GM21360 (cell line): ENCODE measurements around the gene ASAP3.

Source experiments
- ATAC-seq: cut with Tn5 transposase; IDR thresholded peaks from one replicate; pipeline ENCODE4 v1.9.1; 2021; ENCODE audit warnings: mild to moderate bottlenecking, moderate library complexity; ENCODE audit not compliant: unreplicated experiment

The ASAP3 gene

GRCh38 chr1:23425193-23425494 lies 58.8 kb downstream of the ASAP3 start:
- ATAC-seq = no peak

GRCh38 chr1:23424293-23425192 lies 59.4 kb downstream of the ASAP3 start, which contains the start of gene TCEA3:
TSS of gene TCEA3 (minus strand) at chr1:23424748. CDS start at chr1:23424633, 115 bp downstream.
- no peak for ATAC-seq

- no peak for ATAC-seq
Observed at GRCh38 chr1:23423415-23424292, 60.3 kb downstream of the ASAP3 start.

GRCh38 chr1:23422941-23423340 lies 61.0 kb downstream of the ASAP3 start:
- ATAC-seq = no peak

DNA sequence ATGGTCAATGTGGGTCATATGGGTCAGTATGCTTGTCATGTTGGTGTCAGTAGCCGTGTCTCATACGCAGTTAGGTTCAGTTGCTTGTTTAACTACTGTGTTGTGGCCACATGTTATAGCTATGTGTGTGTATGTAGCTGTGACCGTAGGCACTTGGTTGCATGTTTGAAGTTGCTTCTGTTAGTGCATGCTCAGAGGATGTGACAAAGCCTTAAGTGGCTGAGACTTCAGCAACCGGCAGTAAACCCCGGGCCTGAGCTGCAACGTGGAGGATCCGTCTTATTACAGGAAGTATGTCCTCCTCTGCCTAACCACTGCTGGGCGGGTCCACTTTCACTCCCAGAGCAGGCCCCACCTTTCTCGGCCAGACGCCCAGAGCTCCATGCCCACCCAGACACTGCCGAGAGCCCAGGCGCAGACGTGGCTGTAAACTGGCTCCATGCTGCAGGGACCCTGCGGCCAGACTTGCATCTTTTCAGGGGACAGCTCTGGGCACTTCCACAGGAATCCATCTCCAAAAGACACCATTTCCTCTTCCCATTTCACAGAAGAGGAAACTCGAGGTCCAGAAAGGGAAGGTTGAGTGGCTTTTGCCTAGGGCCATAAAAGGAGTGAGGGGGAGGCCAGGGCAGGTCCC lies 61.6 kb downstream of the ASAP3 start:
- ATAC-seq = no peak

DNA sequence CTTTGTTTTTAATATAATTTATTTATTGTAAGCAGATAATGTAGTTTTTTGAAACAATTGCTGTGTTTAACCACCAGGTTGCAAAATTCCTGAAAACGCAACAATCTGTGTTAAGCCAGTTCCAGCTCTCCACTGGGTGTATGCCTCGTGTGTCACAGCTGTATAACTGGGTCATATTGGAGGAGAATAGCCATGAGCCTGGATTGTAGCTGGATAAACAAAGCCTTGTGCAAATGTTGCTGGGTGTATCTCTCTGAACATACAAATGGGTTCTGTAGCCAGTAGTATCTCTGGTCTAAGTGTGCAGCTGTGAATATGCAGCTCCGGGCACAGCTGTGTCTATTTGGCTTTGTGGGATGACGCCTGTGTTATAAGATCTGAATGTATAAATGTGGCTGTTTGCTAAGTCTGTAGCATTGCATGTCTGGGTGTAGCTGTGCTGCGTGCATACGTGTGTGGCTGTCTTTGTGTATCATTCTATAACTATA lies 62.2 kb downstream of the ASAP3 start:
- no peak for ATAC-seq

GRCh38 chr1:23421343-23421742 lies 62.6 kb downstream of the ASAP3 start:
- ATAC-seq = no peak

DNA sequence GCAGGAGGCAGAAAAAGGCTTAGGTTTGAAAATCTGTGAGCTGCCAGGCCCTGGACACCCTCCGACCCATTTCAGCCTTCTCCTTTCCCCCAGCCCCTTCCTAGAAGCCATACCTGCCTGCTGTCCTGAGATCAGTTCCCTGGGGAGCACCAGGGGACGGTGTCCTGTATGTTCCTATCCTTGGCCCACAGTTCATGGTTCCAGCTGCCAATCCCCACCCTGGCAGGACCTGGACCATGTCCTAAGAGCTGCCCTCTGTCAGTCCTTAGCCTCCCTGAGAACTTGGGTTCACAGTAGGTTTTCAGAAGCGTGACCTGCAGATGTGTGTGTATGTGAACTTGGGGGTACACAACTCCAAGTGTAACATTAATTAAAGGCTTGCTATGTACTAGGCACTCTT lies 63.2 kb downstream of the ASAP3 start:
- ATAC-seq = no peak

DNA sequence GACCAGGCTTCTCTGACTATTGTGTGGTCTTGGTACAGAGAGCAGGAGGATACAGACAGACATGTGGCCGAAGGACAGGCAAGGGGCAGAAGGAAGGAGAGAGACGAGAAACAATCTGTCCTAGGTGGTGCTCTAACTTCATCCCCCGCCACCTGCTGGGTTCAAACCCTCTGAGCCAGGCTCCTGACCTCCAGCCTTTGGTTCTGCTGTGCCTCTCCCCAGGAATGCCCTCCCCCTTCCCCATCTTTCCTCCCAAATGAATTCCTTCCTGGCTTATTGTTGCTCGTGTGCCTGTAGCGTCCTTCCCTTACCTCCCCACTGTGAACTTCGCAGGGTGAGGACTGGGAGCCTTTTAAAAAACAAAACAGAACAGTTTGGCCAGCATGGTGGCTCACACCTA lies 64.8 kb downstream of the ASAP3 start:
- ATAC-seq = no peak

- no peak for ATAC-seq
Observed at GRCh38 chr1:23417570-23417969, 66.4 kb downstream of the ASAP3 start.

GRCh38 chr1:23416964-23417363 lies 67.0 kb downstream of the ASAP3 start:
- no peak for ATAC-seq

DNA sequence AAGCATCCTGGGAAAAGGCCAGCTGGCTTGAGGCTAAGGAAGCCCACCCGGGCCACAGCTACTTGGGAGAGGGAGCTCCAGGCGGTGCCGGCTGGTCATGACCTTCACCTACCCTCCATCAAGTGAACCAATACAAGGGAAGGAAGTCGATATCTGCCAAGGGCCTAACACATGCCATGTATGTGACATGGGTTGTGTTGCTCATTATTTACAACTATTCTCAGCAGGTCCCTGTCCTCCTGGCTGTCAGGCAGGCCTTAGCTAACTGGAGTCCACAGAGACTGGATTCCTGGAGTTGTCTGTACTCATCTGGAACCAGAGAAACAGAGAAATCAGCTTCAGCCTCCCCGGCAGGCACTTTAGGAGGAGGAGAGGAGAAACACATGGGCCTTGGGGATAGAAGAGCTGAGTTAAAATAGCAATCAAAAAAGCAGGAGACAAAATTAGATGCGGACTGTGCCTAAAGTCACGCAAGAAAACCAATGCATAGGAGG lies 75.1 kb downstream of the ASAP3 start:
- ATAC-seq = no peak

- ATAC-seq = no peak
Observed at GRCh38 chr1:23407016-23407630, 76.9 kb downstream of the ASAP3 start.

GRCh38 chr1:23405946-23406345 lies 78.0 kb downstream of the ASAP3 start:
- ATAC-seq = no peak

- ATAC-seq = no peak
Observed at GRCh38 chr1:23403735-23404486, 80.1 kb downstream of the ASAP3 start.

DNA sequence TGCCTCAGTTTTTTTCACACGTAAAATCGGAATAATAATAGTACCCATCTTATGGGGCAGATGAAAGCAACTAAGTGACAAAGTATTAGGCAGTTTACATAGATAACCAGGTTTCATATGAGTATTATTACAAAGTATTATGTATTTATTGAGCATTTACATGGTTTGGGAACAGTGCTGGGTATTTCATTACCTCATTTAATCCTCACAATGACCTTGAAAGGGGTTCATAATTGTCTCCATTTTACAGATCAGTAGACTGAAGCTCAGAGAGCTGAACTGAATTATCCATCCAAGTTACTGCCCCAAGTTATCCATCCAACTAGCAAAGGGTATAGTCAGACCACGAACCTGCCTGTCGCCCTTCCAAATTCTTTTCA lies 80.6 kb downstream of the ASAP3 start:
- ATAC-seq = no peak

DNA sequence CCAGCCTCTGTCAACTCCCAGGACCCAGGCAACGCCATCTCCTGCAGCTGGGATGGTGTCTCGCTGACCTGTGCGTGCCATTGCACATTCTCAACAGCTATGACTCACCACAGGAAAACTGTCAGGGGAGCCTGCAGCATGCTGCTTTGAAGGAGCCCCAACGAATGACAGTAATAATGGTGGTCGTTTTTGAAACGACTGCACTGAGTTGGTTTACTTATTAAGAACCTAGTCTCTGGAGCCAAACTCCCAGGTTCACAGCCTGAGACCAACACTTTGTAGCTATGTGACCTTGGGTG lies 81.0 kb downstream of the ASAP3 start:
- ATAC-seq = no peak

DNA sequence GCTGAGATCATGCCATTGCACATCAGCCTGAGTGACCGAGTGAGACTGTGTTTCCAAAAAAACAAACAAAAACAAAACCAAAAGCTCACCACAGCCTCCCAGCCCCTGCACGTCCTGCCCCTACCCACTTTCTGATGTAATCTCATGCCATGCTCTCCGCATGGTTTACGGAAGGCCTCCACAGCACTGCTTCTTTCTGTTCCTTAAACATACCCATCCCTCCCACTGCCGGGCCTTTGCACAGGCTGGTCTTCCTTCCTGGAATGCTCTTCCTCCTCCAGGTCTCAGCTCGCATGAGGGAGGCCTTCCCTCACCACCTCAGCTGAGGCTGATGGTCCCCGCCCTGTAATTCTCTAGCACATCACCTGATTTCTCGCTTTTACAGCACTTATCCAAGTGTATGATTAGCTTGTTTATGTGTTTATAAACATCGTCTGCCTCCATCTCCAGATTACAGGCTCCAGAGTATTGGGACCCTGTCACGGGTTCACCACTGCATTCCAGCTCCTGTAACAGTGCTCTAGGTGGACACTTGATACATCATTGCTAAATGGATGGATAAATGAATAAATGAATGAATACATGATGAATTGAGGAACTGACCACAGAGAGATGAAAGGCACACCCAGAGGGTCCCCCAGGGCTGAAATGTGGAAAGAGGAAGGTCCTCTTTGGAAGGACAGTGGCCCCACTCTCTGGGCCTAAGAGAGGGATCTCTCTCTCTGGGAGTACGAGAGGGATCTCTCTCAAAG lies 81.5 kb downstream of the ASAP3 start:
- no peak for ATAC-seq

DNA sequence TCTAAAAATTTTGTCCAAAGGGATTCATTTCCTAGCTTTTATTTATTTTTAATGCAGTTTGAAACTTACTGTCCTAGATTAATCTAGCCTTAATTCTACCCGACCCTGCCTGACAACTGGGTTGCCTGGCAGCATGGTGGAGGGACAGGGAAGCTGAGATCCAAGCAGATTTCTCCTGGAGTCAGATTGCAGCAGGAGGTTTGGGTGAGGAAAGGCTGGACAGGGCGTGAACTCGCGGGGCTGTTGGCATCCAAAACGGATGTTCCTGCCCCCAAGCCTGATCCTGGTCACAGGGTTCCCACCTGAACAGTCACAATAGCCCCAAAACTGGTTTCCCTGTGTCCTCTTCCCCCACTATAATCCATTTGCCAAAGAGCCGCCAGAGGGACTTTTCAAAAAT lies 82.7 kb downstream of the ASAP3 start:
- ATAC-seq = no peak
